ENCODE data around the gene EPB41L1.

Gene EPB41L1

GRCh38 chr20:36154700-36155628, at the start of gene EPB41L1:
EPB41L1 (plus strand) TSS chr20:36154740; CDS start chr20:36173778, 19,038 bp downstream.
- FAIRE-seq = no peak

GRCh38 chr20:36104856-36105255, 49.7 kb upstream of the EPB41L1 start:
- FAIRE-seq = no peak

- no peak for FAIRE-seq
These were observed 48.8 kb upstream of the EPB41L1 start for GRCh38 chr20:36105711-36106226.

GRCh38 chr20:36106606-36107005, 47.9 kb upstream of the EPB41L1 start:
- no peak for FAIRE-seq

GRCh38 chr20:36107881-36108280, 46.7 kb upstream of the EPB41L1 start:
- FAIRE-seq = no peak

- no peak for FAIRE-seq
These were observed 45.1 kb upstream of the EPB41L1 start for GRCh38 chr20:36109251-36109947.

GRCh38 chr20:36110994-36111393, 43.5 kb upstream of the EPB41L1 start:
- no peak for FAIRE-seq

GRCh38 chr20:36112112-36112511, 42.4 kb upstream of the EPB41L1 start:
- no peak for FAIRE-seq

GRCh38 chr20:36113036-36113435, 41.5 kb upstream of the EPB41L1 start:
- no peak for FAIRE-seq

- FAIRE-seq = no peak
These were observed 40.8 kb upstream of the EPB41L1 start for GRCh38 chr20:36113566-36114250.

GRCh38 chr20:36114707-36115106, 39.8 kb upstream of the EPB41L1 start:
- FAIRE-seq = no peak

GRCh38 chr20:36115925-36116324, 38.6 kb upstream of the EPB41L1 start:
- no peak for FAIRE-seq

GRCh38 chr20:36116807-36117441, 37.6 kb upstream of the EPB41L1 start:
- no peak for FAIRE-seq

GRCh38 chr20:36117638-36118037, 36.9 kb upstream of the EPB41L1 start:
- FAIRE-seq = no peak

GRCh38 chr20:36118371-36118770, 36.2 kb upstream of the EPB41L1 start:
- no peak for FAIRE-seq

GRCh38 chr20:36119537-36119936, 35.0 kb upstream of the EPB41L1 start:
- no peak for FAIRE-seq

- no peak for FAIRE-seq
These were observed 34.3 kb upstream of the EPB41L1 start for GRCh38 chr20:36120241-36120640.

- no peak for FAIRE-seq
These were observed 33.5 kb upstream of the EPB41L1 start for GRCh38 chr20:36120991-36121390.

GRCh38 chr20:36121981-36122930, 32.3 kb upstream of the EPB41L1 start:
- FAIRE-seq = no peak

- FAIRE-seq = no peak
These were observed 31.6 kb upstream of the EPB41L1 start for GRCh38 chr20:36122931-36123288.

- no peak for FAIRE-seq
These were observed 29.4 kb upstream of the EPB41L1 start for GRCh38 chr20:36125097-36125496.
